Activated CD8-positive, alpha-beta memory T cell treated with anti-CD3 and anti-CD28 coated beads, Interleukin-2, amount 50 U/mL, for 4 hours (primary cell): ENCODE results near the gene COL6A2.

Experiments used
- DNase-seq: peaks from one replicate; pipeline ENCODE4 v3.0.0-alpha.2; 2020

COL6A2 gene

DNA sequence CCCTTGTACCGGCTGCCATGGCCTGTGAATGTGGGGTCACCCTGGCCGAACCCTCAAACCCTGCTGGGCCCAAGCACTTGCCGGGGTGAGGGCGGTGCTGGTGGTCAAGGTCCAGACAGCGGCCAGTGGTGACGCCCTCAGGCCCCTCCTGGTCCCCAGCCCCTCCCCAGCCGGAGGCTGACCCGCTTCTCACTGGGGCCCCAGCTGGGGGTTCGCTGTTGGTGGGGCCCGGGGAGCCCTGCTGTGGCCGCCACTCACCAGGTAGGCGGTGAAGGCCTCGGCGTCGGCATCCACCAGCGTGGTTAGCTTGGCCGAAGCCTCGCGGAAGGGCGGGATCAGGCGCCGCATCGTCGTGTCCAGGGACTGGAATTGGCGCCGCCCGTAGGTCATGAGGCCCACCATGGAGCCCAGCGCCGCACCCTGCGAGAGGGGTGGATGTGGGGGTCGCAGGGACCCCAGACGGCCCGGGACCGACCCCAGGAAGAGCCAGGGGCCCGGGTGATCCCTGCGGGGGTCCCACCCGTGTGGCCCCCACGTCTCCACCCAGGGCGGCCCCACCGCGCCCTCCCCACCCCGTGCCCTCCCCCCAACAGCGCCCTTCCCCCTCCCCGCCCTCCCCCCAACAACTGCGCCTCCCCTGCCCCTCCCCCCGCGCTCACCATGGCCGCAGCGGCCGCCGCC, 47.4 kb downstream of the COL6A2 start:
- no peak for DNase-seq

DNA sequence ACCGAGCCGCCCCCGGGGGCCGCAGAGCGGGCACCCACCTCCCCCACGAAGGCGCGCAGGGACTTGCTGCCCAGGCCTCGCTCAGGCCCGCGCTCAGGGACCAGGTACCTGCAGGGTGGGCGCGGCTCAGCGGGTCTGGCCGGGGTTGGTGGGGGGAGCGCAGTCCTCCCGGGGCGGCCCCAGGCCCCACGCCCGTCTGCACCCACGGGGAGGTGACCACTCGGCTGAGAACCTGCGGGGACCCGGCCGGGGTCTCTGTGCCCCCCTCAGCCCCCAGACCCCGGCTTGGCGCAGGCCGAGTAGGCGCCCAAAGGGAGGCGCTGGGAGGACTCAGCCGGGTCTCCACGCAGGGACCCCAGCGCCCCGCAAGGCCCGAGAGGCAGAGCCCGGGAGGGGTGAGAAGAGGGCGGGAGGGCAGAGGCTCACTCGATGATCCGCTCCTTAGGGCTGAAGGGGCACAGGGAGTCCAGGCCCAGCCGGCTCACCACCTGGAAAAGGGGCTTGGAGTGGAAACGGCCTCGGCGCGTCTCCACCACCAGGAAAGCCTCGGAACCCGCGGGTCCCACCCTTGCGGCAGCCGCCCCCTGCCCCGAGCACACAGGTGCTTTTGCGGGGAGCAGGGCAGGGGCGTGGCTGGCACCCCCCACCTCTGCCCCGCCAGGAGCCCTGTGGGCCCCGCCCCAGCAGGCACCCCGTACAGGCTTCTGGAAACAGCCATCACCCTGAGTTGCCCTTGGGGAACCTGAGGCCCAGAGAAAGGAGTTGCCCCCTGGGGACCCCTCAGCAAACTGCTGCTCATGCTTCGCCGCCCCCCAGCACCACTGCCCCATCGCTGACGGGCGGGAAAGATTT, 48.2 kb downstream of the COL6A2 start:
- DNase-seq = no peak

DNA sequence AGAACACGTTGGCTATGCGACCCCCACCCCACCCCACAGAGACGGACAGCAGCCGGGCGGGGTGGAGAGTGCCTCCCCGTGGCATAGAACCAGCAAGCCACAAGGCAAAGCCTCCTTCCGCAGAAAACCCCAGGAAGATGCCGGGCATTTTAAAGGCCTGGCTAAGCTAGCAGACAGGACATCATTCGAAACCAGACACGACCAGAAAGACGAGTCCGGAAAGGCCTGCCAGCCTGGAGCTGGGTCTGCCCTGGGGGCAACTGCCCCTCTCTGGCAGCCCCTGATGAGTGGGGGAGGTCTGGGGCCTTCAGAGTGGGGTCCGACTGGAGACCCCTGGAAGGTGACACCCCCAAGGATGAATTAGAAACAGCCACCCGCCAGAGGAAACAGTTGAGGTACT, 48.9 kb downstream of the COL6A2 start:
- DNase-seq = no peak

DNA sequence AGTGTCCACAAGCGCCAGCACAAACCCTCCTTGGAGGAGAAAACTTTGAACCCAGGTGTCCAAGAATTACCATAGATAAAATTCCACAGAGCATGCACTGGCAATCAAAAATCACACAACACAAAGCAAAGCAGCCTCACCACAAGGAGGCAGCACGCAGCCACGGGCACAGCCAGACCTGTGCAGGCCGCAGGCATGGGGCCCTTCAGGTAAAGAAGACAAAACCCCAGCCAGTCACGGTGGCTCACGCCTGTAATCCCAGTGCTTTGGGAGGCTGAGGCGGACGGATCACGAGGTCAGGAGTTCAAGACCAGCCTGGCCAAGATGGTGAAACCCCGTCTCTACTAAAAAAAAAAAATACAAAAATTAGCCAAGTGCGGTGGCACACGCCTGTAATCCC, 49.5 kb downstream of the COL6A2 start:
- peak; percentile 54 for DNase-seq

DNA sequence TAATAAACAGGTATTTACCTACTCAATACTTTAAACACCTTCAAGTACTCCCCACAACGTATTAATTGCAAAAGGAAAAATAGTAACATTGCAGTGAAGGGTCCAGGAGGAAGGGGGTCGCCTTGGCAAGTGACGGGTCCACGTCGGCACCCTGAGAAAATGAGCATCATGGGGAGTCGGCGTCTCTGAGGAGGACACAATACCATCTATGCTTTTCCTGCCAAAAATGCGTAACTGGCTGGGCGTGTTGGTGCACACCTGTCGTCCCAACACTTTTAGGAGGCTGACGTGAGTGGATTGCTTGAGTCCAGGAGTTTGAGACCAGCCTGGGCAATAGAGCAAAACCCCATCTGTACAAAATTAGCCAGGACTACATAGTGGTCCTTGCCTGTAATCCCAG, 50.2 kb downstream of the COL6A2 start:
- no peak for DNase-seq

DNA sequence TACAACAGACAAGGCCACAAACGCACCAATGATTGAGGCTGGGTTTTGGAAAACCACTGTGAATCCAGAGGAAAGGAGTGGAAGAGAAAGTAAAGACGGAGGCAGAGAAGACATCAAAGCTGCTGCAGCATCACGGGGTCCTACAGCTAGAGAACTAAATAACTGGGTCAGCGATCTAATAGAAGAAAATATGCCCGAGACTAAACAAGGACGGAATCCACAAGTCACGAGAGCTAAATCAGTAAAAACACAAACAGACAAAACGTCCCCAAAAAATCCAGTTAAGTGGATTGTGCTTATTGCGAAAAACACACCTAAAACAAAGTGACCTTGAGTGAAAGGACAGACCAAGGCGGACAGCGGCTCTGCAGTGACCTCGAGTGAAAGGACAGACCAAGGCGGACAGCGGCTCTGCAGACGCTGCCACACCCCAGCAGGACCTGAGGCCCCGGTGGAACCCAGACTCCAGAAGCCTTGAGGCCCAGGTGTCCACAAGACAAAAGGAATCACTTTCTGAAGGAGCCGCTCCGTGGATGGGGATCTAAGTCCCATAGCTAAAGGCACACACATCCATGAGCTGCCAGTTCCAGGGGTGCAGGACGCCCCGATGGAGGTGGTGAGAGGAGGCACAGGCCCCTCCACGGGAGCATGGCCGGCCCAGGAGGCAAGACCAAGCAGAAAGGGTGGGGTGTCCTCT, 51.4 kb downstream of the COL6A2 start:
- no peak for DNase-seq

DNA sequence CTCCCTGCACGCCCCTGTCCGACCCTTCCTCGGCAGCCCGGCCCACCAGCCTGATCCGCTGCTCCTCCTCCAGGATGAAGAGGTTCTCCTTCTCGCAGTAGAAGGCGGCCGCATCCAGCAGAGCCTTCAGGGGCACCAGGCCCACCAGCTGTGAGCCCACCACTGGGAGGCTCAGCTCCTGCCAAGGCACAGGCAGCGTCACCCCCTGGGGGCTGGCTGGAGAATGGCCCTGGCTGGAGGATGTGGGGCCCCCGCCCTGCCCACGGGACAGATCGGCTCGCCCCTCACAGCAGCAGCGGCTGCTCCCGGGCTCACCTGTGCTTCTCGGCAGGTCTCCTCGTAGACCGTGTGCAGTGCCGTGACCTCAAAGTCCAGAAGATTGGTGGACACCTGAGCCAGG, 52.2 kb downstream of the COL6A2 start:
- DNase-seq = peak; percentile 13

DNA sequence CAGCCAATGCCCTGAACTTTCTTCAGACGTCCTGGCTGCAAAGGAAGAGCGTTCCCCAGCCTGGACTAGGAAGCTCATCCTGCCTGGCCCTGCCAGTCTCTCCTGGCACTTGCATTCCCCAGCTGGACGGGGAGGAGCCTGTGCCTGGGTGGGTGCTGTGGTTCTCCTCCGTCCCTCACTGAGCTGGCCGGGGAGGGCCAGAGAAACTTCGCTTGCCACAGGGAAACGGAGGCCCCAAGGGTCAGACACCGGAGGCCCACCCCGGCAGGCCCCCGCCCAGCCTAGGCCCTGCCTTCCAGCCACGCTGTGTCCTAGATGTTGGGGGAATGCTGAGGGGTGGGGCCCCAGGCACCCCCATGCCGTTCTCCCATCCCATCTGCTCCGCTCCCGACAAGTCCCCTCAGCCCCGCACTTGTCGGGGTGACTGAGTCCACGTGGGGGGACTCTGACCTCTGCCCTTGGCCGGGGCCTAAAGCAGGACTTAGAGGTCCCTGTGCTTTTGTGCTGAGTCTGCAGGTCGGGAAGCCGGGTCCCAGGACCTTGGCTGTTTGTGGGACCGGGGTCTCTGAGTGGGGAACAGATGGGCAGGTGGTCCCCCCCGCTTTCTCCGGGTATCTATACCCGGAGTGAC, 52.7 kb downstream of the COL6A2 start:
- DNase-seq = peak; percentile 12

DNA sequence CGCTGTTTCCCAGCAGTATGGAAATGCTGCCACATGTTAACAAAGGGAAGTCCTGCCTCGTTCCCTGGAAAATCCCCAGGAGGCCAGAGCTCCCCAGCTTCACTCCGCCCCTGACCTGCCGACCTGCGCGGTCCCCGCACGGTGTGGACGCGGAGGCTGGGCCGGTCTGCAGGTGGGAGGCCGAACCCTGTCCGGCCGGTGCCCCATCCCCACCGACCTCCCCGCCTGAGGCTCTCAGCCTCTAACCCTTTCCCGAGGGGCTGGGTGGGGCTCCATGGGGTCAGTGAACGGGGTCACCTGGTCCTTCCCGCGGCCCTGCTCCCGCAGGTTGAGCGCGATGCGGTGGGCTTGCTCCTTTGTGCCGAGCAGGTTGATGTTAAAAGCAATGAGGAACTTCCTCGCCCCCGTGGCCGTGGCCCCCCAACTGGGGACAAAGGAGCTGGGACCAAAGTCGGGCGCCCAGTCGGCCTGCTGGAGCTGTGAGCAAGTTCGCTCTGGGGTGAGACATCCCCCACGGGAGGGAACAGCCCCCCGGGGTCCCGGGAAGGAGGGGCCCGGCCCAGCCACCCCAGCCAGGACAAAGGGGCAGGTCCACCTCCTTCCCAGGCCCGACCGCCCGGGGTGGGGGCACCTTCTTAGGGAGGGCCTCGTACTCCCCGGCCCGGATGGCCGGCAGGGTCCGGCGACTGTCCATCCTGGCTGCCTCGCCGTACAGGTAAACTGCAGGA, 53.5 kb downstream of the COL6A2 start:
- peak; percentile 13 for DNase-seq

DNA sequence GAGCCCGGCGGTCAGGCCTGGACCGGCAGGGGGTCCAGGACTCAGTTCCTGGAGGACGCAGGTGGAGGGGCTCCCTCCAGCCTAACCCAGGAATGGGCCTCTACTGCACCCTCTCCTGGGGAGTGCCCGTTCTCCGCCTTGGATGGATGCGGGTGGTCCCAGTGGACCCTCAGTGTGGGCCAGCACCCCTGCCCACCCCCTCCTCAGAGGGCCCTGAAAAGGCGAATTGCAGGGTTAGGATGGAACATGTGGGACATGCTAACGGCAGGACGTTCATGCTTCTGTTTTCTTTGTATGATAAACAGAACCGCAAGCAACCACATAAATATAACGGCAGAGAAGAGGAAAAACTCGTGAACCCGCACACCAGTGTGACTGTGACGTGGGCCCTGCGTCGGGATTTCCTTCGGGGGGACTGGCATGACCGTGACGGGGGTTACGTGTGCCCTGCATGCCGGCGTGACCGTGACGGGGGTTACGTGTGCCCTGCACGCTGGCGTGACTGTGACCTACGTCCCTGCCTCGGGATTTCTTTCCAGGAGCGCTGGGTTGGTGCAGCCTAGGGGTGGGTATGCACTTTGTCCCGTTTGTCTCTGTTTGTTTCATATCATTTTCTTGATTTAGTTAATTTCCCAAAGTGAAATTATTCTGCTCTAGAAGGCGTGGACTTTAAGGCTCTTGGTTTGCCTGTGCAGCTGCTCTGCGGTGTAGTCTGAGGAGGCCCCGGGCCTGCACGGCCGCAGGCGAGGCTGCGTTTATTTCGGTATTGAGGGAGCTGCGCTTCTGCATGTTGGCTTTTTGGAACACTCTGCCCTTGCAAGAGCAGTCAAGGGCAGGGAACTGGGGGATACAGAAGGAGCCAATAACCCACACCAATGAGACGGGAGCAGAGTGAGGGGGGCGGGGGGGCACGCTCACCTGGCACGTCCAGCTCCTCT, 54.3 kb downstream of the COL6A2 start:
- no peak for DNase-seq

DNA sequence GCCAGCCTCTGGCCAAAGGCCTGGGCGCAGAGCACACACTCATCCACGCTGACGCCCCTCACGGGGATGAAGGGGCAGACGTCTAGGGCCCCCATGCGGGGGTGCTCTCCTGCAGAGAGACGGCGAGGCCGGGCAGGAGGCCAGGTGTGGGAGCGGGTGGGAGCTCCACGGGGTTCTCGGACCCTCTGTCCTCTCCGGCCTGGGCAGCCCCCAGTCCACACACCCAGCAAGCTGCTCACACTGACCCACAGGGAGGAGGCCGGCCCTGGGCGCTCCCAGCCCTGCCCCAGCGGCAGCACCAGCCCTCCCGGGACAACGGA, 55.0 kb downstream of the COL6A2 start:
- no peak for DNase-seq

DNA sequence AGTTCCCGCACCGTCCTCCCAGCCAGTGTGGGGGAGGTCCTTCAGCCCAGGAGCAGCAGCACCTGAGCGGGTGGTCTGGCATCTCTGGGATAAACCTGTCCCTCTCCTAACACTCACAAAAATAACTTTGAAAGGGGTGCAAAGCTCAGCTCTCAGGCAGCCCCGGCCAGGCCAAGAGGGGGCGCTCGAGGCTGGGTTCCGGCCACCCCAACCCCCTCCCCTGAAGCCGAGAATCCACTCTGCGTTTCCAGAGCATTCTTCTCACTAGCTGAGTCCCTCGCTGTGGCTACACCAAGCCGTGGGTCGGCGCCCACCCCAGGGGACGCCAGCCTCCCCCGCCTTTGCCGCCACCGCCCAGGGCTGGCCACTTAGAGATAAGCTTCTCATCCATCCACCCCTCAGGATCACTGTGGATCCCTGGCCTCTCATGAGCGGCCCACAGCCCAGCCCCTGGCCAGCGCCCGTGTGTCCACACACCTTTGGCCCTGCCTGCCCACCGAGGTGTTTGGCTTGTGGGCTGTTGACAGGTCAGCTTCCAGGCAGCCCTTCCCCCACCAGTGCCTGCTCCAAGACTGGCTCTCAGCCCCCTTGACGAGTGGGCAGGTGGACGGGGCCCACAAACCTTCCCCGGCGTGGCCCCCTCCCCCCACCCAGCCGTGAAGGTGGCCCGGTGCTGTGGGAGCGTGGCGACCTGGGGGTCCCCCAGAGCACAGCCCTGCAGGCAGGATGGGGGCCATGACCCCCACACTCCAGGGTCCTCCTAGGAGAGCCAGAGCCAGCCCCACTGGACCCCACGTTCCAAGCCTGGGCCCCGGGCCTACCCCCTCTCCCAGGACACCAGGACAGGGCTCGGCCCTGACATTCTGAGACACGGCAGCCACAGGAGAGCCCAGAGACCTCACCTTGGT, 55.6 kb downstream of the COL6A2 start:
- peak; percentile 13 for DNase-seq

DNA sequence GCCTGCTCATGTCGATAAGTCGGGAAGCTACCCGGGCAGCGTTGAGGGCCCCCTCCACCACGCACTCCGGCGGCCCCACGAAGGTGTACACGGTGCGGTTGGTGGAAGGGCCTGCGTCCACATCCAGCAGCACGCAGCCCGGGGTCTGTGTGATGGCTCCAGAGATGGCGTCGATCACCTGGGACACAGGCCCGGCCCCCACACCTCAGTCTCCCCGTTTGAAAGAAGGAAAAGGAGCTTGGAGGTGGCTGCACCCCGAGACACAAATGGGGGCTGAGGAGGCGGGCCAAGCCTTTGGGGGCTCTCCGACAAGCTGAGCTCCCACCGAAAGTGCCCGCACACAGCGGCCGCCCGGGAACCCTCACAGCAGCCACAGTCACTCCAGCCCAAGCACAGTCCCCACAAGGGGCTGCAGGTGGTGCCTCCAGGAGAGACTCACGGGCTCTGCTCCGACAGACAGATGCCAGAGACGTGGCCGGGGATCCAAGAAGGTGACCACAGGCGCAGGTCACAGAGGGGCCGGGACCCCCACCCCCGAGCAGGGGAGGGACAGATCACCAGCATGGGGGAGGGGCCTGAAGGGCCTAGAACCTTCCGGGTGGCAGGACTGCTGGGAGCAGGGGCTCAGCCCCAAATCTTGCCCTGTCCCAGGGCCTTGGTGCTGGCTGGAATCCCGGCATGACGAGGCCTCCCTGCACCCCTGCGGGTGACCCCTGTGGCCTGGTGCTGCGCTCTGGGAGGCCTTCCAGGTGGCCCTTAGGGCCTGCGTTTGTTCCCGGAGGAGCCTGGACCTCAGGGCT, 56.4 kb downstream of the COL6A2 start:
- no peak for DNase-seq

DNA sequence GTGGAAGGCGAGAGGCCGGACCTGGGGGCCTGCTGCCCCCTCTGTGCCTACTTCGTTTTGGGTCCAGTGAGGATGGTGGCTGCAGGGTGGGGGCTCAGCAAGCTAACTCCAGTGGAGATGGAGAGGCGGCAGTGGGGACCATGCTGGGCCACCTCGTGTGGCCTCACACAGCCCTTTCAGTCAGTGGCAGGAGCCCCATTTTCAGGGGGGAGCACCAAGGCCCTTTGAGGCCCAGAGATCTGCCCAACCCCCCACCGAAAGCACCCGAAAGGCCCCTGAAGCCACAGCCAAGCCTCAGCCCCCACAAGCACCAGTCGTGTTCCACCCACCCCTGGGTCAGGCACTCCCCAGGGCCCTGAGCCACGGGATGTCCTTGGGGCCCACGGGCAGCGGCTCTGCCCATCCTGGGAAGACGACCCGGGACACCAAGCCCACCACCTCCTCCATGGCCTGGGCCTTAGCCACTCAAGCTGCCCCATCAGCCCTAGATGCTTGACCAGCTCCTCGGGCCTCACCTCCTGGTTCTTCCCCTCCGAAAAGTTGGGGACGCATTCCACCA, 57.1 kb downstream of the COL6A2 start:
- DNase-seq = no peak

DNA sequence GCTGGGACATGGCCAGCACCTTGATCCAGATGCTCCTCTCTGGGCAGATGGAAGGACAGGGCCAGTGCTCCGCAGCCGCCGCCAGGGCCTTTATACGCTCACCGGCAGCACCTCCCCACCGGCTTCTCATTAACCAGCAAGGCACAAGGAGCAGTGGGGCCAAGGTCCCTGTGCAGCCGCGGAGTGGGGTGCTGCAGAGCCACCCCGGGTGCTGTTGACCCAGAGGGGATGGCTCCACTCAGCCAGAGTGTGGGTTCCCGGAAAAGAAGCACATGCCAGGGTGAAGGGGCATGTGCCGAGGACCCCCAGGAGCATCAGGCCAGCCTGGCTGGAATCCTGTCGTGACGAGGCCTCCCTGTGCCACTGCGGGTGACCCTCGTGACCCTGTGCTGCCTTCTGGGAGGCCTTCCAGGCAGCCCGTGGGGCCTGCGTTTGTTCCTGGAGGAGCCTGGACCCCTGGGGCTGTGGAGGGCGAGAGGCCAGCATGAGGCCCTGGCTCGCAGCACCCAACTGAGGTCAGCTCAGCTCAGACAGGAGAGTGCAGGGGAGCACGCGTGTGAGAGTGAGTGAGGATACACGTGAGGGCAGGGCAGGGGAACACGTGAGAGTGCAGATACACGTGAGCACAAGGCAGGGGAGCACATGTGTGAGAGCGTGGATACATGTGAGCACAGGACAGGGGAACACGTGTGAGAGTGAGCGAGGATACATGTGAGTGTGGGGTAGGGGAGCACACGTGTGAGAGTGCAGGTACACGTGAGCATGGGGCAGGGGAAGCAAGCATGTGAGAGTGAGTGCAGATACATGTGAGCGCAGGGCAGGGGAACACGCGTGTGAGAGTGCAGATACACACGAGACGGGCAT, 57.8 kb downstream of the COL6A2 start, which contains the start of gene FTCD:
Gene FTCD, minus strand, starts transcription at position 66 of the 864 bp plus-strand sequence. Its CDS starts 56 bp downstream, at position 10.
- DNase-seq = no peak

DNA sequence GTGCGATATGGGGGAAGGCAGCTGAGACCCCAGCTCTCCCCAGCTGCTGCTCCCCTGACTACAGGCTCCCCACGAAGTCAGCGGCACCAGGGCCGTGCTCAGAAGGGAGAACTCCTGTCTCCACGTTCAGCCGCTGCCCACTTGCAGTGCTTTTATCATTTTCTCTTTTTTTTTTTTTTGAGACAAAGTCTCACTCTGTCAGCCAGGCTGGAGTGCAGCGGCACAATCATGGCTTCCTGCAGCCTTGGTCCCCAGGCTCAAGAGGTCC, 58.4 kb downstream of the COL6A2 start:
- no peak for DNase-seq

DNA sequence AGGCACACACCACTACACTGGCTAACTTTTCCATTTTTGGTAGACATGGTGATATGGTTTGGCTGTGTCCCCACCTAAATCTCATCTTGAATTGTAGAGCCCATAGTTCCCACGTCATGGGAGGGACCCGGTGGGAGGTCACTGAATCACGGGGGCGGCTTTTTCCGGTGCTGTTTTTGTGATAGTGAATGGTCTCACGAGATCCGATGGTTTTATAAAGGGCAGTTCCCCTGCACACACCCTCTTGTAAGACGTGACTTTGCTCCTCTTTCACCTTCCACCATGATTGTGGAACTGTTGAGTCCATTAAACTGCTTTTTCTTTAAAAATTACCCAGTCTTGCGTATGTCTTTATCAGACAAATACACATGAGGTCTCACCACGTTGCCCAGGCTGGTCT, 58.8 kb downstream of the COL6A2 start:
- DNase-seq = no peak

DNA sequence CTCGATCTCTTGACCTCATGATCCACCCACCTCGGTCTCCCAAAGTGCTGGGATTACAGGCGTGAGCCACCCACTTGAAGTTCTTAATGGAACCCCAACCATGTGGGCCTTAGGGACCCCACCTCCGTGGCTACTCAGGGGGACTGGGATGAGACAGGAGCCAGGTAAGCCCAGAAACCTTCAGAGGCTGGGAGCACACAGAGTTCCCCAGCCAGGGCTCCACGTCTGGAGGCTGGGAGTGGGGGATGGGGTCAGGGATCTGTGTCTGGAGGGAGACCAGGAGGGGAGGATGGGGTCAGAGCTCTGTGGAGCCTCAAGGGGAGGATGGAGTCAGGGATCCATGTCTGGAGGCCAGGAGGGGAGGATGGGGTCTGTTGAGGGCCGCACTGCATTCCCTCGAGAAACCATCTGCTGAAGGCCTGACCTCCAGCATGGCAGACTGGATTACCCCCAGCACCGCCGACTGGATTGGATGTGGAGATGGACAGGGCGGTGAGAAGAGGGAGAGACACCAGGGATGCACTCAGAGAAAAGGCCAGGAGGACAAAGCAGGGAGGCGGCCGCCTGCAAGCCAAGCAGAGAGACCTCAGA, 59.6 kb downstream of the COL6A2 start:
- no peak for DNase-seq
